ENCODE data around the gene CDK5.

GRCh38 chr7:151062111-151062398, 4.4 kb upstream of the CDK5 start:
- TF ChIP-seq CTCF (IDR thresholded peaks at IDR 0.05; ENCODE audit: insufficient read depth, low read depth, low read length) = no peak
- TF ChIP-seq EZH2 (IDR thresholded peaks at IDR 0.05; ENCODE audit: insufficient read depth, low read length) = no peak
